GM18507 (cell line): ENCODE measurements around the gene CCDC190.

Source experiments
- DNase-seq: peaks from one replicate; pipeline ENCODE4 v3.0.0; 2011; ENCODE audit warnings: low read depth; ENCODE audit not compliant: insufficient read length; ENCODE audit errors: extremely low spot score
- FAIRE-seq: peaks from 2 replicates; lab custom pipeline; 2011; peaks lifted over from hg19 to GRCh38; lab: Jason Lieb, UNC

The CCDC190 gene, protein sequence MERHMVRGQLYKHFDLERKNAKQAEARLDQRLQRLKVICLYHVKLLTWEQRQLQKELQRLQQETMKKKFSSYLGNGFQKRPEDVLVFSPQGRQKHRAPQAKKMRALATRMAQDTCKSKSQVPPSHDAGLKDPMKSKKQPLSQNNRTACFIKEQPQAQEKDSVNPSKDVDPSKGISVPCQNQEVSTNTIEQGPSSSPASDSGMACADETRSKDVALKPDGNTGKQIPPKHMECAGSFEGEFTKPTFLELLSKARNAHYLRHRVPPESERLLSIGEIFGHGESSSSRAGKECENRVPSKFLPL

DNA sequence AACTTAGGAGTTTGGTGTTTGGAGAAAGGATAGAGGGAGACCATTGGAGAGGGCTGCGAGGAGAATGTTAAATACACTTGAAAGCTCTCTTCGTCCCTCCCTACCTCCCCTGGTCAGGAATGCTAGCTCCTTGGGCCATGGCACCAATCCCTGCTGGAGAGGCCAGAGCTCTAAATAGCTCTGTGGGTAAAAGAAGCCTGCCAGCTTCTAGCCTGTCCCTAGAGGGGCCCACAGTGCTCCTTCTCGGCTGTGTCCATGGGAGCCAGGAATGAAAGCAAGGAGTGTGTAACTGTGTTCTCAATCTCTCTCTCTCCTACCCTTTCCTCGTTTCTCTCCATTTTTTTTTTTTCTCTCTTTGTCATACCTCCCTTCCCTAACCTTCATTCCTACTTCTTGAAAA, at the start of gene CCDC190:
CCDC190 (minus strand) TSS at position 75 of the 400 bp plus-strand sequence. CDS start 1,529 bp downstream, outside the sequence.
- FAIRE-seq (no peak), DNase-seq (no peak)

DNA sequence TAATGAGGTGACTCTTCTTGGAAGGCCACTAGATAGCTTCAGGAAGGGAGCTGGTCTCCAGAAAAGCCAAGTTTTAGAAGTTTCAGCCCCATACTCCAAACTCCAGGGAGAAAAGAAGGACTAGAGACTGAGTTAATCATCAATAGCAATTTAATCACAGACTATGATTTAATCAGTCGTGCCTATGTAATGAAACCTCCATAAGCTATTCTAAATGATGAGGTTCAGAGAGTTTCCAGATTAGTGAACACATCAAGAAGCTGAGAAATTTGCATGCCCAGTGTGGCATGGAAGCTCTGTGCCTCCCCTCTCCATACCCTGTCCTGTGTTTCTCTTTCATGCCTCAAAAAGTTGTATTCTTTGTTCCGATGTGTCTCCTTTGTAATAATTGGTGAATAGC, 49.2 kb upstream of the CCDC190 start:
- FAIRE-seq, result no peak
- DNase-seq, result no peak

DNA sequence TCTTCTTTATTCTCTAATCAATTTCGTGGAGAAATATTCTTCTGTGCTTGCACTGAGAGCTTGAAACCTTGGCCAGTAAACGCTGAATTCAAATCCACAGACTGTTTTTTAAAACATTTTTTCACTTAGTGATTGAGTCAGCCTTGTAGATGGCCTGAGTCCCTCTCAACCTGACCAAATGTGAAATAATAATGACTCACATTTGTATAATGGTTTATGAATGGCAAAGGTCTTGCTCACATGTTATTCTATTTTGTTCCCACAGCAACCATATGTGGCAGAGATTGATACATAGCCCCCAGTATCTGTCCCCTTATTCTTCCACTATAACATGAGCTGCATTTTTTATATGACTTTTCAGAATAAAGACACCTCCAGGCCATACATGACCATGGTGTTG, 47.8 kb upstream of the CCDC190 start:
- DNase-seq (no peak), FAIRE-seq (no peak)

DNA sequence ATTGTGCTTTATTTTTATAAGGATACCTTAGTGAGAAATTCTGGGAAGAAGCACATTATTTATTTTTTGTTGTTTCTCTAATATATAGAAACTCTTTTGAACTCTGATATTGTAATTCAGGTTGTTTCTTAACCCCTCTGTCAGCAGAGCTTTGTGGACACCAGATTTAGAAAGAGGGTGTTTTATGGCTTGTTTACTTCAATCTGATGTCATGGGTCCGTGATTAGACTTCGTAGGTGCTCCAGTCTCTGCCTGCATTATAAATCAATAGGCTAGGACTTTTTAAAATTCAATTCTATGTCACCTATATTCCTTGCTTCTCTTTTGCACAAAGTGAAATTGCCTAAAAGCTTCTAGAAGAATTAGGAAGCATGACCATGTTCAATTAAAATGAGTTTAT, 47.3 kb upstream of the CCDC190 start:
- no peak for DNase-seq
- no peak for FAIRE-seq

DNA sequence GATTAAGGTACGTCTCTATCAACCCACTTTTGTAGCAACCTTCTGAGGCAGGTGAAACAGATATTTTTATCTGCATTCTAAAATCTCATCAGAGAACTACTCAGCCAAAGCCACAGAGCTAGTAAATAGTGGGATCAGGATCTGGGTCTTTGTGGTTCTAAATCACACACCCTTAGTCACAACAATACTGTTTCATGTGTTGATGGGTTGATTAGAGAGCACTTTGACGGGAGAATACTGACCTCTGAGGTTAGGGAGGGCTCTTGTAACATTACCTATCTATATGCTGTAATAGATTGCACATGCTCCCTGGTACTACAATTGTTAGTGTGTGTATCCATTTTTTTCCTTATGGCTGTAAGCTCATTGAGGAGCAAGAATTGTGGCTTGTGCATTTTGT, 45.5 kb upstream of the CCDC190 start:
- FAIRE-seq, result no peak

DNA sequence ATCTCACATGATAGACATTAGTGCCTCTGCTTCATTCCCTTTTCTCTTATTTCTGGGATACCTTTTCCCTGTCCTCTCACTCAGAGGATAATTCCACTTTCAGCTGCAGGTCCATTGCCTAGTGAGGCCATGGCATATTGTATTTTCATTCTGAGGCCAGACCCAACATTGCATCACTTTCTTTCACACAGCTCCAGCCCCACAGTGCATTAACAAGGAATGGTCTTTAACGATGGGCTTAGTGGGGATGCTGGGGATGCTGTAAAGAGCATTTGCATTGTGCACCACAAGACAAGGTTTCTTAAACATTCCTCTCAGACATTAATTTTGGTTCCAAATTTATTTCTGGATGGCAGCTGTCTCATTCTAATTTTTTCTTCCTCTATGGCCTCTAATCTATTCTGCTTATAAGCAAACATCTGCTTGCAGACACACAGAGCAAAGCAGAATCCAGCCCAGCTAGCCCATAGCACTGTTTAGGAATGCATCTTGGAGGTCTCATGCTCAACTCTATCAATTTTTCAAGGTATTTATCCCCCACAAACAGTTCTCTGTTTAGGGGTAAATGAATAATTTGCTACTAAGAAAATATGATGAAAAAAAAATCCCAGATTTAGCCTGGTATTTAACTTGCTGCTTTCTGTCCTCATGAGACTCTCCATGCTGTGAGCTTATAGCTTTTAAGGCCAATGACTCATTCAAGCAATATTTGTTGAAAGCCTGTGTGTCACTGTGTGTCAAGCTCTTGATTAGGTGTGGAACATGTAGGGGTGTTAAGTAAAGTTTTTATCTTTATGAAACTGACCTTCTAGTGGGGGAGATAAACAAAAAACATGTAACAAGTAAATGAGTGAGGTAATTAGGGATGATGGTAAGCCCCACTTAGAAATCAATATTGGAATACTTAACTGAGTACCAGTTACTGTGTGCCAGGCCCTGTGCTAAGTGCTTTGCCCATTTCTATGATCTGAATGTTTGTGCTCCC, 44.5 kb upstream of the CCDC190 start:
- DNase-seq, result no peak
- no peak for FAIRE-seq

More for the DNA sequence above, 45.5 kb upstream of the CCDC190 start:
- no peak for DNase-seq

DNA sequence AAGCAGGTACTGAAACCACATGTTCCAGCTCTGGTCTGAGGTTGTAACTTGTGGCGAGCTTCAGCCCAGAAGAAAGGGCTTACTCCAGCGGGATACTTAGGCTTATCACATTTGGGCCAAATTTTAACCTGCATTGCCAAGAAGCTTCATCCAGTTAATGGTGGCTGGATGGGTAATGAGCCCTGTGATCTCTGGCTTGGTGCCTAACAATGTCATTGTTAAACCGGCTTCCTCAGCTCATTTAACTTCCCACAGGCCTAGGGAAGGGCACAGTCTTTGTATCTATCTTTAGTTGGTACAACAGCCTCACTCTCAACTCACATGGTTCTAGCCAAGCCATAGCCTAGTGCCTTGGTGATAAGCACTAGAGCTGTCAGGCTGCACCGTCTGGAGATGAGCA, 43.6 kb upstream of the CCDC190 start:
- FAIRE-seq (no peak), DNase-seq (no peak)

DNA sequence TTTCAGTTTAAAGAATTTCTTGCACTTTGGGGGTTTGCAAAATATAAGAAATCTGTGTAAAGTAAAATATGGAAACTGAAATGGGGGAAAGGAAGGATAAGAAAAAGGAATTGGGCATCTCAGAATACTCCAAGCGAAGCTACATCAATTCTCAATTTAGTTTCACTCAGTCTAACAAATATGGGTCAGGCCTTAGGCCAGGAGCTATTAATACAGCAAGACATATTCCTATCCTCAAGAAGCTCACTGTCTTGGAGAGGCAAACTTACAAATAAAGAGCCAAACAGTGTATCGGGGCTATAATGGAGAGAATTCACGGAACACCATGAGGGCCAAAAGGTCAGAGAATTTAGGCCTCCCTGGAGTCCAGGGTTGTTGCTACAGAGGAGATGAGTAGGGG, 43.0 kb upstream of the CCDC190 start:
- FAIRE-seq (no peak), DNase-seq (no peak)

DNA sequence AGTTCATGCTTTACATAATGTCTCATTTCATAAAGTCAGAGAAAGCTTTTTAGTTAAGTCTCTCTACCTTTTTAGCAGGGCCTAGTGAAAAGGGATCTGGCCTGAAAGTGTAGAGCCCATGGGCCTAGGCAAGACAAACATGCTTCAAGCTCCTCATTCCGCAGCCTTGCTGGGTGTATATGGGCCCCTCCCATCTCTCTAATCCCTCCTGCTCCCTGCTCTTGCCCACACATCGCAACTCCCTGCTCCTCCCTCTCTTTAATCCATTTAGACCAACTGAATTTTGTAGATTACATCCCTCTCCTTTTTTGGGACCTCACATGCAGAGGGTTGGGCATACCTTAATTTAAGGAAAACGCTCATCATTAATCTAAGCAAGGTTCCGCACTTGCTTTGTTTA, 42.3 kb upstream of the CCDC190 start:
- no peak for DNase-seq
- FAIRE-seq, result no peak

DNA sequence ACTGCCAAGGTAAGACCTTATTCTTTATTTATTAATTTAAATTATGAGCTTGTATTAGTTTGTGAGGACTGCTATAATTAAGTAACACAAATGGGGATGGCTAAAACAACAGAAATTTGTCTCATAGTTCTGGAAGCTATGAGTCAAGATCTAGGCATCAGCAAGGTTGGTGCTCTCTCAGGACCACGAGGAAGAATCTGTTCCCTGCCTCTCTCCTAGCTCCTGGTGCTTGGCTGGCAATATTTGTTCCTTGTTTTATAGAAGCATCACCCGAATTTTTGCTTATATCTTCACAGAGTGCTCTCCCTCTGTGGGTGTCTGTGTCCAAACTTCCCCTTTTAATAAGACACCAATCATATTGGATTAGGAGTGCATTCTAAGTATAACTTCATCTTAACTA, 41.4 kb upstream of the CCDC190 start:
- FAIRE-seq (no peak), DNase-seq (no peak)

DNA sequence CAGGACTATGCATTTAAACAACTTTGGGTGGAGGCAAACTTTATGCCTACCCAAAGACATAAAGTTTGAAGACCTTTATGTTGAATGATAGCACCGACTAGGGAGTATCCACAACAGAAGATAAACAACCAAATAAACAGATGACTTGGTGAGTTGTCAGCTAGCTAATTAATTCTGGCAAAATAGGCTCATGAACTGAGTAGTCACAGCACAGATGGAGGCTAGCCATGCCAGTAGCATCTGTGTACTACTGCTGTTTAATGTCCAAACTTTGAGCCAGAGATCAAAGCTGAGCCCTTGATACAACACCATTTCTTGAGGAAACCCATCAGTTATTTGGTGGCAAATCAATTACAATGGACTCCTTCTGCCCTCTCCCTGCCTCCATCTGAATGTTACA, 40.3 kb upstream of the CCDC190 start:
- DNase-seq (no peak), FAIRE-seq (no peak)

DNA sequence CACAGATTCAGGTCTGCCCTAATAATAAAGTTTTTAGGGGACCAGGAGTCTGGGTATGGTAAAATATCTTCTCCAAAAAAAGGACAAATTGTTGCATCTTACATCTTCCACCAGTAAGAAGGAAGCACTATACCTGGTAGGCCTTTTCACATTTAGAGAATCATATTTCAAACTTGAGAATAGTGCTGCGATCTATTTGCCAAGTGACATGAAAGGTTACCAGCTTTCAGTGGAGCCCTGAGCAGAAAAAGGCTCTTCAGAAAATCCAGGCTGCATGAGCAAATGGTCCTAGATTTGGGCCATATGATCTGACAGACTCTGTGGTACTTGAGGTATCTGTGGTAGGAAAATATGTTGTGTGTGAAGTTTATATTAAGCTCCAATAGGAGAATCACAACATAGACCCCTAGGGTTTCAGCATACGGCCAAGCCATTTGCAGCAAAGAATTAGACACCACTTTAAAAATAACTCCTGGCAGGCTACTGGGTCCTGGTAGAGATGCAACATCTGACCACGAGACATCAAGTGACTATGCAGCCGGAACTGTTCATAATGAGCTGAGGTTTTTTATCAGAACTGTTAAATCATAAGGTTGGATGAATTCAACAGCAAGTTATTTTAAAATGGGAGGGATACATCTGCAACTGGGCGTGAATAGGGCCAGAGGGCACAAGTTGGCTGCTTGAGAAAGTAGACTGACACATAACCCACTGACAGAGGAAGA, 38.6 kb upstream of the CCDC190 start:
- DNase-seq (no peak), FAIRE-seq (no peak)

DNA sequence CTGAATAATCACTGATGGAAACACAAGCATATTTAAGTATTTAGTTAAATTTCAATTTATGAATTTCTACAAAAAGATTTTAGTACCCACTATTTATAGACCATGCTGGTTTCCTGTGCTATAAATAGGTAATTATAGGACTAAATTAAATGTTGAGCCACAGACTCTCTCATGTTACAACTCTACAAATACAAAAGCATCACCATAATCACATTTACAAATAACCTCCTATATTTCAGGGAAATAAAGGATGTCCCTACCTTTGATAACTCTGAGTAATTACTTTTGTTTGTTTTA, 32.6 kb upstream of the CCDC190 start:
- FAIRE-seq (no peak), DNase-seq (no peak)

DNA sequence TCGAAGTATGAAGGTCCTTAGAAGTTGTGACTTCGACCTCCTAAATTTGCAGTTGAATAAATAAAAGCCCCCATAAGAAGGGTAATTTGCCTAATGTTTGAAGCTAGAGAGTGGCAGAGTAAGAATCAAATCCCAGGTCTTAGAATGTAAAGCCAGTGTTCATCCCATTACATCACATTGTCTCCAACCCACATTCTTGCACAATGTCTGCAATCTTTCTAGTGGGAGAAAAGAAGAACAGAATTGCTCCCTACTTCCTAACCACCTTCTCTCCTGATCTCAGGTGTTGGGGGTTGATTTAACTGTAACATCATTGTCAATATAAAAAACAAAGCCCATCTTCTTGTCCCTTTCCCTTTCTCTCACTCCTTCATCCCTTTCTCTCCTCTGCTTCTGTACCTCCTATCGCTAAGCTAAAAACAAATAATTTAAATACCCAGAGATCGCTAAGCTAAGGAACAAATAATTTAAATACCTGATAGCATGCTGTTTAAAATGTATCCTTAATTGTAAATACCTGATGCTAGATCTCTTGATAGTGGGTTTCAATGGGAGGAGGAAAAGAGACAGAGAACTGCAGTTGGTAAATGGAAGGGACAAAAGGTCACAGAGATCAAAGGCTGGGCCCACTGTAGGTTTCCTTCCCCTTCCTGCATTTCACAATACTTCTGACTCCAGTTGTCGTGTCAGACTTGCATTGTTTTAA, 32.1 kb upstream of the CCDC190 start:
- no peak for DNase-seq
- FAIRE-seq, result no peak

DNA sequence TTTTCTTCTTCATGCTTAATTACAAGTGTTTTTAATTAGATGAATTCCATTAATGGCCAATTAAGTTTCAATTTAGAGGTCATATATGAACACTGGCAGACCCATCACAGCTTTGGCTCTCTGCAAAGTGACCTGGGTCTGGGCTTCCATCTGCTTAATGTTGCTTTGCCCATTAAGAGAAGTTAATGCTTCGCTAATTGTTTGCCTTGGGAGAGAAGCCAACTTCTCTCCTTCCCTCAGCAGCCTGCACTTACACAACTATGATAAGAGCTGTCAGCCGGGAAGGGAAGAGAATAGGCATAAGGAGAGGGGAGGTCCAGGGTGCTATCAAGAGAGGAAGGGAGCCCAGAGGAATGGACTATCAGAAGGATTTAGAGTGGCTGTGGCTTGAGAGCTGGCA, 29.0 kb upstream of the CCDC190 start:
- FAIRE-seq, result no peak
- no peak for DNase-seq

DNA sequence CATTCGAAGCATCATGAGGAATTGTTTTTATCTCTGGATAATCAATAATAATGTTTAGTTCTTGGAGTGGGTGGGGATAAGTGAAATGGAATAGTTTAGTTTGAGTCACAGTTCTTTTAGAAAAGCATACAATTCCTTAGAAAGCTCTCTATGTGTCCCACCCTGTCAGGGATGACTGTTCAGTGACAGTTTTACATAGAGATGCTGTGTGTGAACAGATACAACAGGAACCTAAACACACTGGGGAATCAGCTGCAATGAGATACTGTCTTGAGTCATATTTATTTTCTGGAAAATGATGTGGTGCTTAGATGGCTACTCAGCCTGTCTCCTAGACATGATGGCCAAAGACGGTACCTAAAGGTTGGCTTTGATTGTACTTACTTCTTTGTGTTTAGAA, 25.7 kb upstream of the CCDC190 start:
- no peak for FAIRE-seq
- DNase-seq, result no peak

DNA sequence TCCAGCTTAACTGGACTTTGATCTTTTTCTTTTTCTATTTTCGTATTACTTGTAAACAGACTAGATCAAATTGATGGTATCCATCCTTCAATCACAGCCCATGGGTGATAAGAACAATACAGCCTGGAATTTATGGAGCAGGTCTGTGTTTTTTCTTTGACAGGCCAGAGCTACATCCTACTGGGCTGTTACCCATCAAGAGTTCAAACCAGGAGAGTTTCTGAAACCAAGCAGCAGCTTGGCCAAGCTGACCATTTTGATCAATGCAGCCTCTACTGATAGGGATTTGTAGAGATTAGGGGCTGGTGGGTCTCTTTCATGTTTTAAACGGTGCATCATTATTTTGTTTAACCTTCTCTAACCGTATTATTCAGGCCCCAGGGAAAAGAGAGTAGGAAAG, 24.3 kb upstream of the CCDC190 start:
- FAIRE-seq (no peak), DNase-seq (no peak)

DNA sequence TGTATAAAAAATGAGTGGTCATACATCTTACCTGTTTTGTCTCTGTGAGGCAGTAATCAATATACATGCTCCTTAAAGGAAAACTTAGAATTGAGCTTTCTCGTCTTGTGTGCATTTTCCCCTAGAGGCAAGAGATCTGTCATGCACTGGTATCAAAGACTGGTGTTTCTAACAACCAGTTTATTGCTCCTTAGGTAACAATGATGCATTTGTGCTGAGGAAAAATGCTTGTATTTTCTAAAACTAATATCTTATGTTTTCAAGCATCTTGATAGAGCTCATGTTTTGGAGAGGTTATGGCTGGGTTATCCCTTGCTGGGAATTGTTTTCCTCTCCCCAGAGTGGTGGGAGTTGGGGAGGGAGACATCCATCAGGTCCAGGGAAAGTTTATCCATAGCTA, 23.9 kb upstream of the CCDC190 start:
- DNase-seq (no peak), FAIRE-seq (no peak)

DNA sequence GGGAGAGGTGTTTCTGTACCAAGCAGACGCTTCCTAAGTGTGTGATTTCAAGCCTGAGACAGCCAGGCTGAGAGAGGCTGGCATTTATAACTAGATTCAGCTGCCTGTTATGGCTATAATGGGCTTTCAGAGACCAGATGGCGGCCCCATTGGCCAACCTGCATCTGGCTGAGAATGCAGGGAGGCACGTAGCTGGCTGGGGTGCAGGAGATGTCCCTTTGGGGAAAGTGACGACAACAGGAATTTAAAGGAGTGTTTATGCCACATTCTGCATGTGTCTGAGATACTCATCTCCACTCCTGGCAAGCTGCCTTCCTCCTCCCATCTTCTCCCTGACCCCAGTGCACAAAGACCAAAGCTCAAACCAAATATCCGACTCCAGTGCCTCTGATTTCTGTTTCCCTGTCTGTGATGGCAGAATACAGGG, 21.3 kb upstream of the CCDC190 start:
- FAIRE-seq, result no peak
- no peak for DNase-seq

DNA sequence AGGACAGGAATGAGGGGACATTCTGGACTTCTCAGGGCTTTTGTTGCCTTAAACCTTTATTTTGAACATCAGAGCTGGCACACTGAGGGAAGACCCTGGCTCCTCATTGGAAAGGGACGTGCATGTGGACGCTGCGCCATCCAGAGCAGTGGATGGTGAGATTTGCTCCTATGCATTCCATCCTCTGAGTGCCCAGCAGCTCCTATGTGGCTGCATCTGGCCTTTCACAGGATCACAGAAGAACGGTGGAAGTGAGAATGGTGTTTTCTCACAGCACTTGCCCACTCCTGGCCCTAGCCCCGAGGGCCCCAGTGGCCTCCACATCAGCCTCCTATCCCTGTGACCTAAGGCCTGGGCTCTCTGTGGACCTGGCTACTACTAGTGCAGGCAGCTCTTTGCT, 20.6 kb upstream of the CCDC190 start:
- no peak for FAIRE-seq
- DNase-seq, result no peak
